Transverse colon (tissue), 4 donors: ENCODE measurements around the gene ANKS1A. TPM values are rescaled to one million over a fixed set of nuclear protein-coding genes. Genes with fewer than 3 reads are reported as not detected.

ENCODE experiments used
- DNase-seq: peaks from one replicate; pipeline ENCODE4 v3.0.0-alpha.2; 2019
- H3K27ac ChIP-seq, 4 donors: fragments of 200-600 bp; sonication (generic); 2 replicates each; pipeline ENCODE4 v1.5.1; 2016 to 2018; ENCODE audit warnings: inconsistent platforms in 4 of 4
- H3K27me3 ChIP-seq: fragments of 200-600 bp; sonication (generic); 2 replicates; pipeline ENCODE4 v1.5.1; 2017; ENCODE audit warnings: inconsistent platforms
- H3K36me3 ChIP-seq, 4 donors: fragments of 200-600 bp; sonication (generic); 2 replicates each; pipeline ENCODE4 v1.5.1; 2017 to 2019; ENCODE audit warnings: inconsistent platforms in 4 of 4
- H3K4me1 ChIP-seq, 4 donors: fragments of 200-600 bp; sonication (generic); 2 replicates each; pipeline ENCODE4 v1.5.1; 2017 to 2020; ENCODE audit warnings: inconsistent platforms in 4 of 4
- H3K4me3 ChIP-seq, 4 donors: fragments of 200-600 bp; sonication (generic); 1 replicate in 1 of 4; 2 replicates in 3 of 4; pipeline versions ENCODE4 v1.5.1 to v1.6.1; 2017 to 2019; ENCODE audit warnings: inconsistent platforms in 4 of 4
- H3K9me3 ChIP-seq, 2 donors: fragments of 200-600 bp; sonication (generic); 2 replicates each; pipeline ENCODE4 v1.5.1; 2017 to 2019; ENCODE audit warnings: inconsistent platforms in 2 of 2
- CTCF ChIP-seq, 5 experiments: fragments of 200-600 bp in 3 of 5; fragments of 450-650 bp in 2 of 5; sonication (generic) in 3 of 5; IDR thresholded peaks; 1 replicate in 2 of 5; 2 replicates in 3 of 5; pipeline ENCODE4 v1.5.1; 2016 to 2017; ENCODE audit warnings: antibody characterized with exemption in 5 of 5, inconsistent platforms in 3 of 5, mild to moderate bottlenecking in 2 of 5, moderate library complexity in 1 of 5
- EP300 ChIP-seq: sonication (generic); formaldehyde crosslinking; IDR thresholded peaks from one replicate; pipeline ENCODE4 v1.6.1; 2017; ENCODE audit warnings: antibody characterized with exemption, low read depth
- POLR2A ChIP-seq: fragments of 450-650 bp; IDR thresholded peaks from one replicate; pipeline ENCODE4 v1.6.1; 2016; ENCODE audit warnings: antibody characterized with exemption, mild to moderate bottlenecking, moderate library complexity
- POLR2AphosphoS5 ChIP-seq, 3 donors: sonication (generic); formaldehyde crosslinking; IDR thresholded peaks; one replicate each; pipeline ENCODE4 v1.6.1; 2016; ENCODE audit warnings: antibody characterized with exemption in 3 of 3
- WGBS, 2 donors: methylation state at CpG; one replicate each; pipeline ENCODE4 v1.1.5; 2018; ENCODE audit warnings: low coverage in 1 of 2; 5-methylcytosine and 5-hydroxymethylcytosine counted together
- in situ Hi-C, 4 donors: fragments of 200-750 bp; cut with MboI; loops; one replicate each; pipeline versions ENCODE4 v1.15.0 to v1.15.1; 2017; ENCODE audit warnings: low sequenced_read_pairs in 3 of 4, low pct_ligation_motif_present in 1 of 4, low pct_unique_long_range_greater_than_20kb in 1 of 4
- intact Hi-C: fragments of 100-400 bp; cut with DNase I; formaldehyde crosslinking; loops from one replicate; pipeline ENCODE4 v1.15.1; 2023; ENCODE audit warnings: low total_unique reads
- total RNA-seq, 4 donors: library from RNA; depleted of rRNA; stranded (reverse); fragments of >200 nt; gene quantifications; one replicate each; pipeline ENCODE4 v1.1.0, GENCODE V29; 2016

The ANKS1A gene
- total RNA-seq, 4 donors from 2014 or later = 37.5 to 44.0 (median 38.9) TPM

DNA sequence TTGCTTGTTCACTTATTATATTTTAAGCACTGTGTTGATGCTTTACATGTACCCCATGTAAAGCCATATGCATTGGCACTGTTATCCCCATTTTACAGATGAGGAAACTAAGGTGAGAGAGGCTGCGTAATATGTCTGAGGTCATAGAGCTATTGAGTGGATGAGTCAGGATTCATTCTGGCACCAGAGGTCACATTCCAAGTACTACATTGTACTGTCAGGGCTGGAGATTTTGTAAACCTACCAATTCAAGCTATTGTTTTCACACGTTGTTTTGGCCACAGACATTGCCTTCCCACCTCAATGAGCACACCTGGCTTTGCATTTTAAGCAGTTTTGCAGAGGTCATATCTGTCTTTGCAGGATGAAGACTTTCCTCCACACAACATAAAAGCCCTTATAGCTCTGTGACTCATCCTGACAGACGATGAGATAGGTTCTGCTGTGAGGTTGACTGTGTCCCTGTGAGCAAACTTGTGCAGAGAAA is 33.2 kb downstream of the ANKS1A start:
- Histone ChIP-seq H3K27ac (no peak overlapping the region), H3K9me3 (no peaks in the 10 kb centered on the region), H3K4me1 (peaks cover 0 to 10% (median 3%) of the 10 kb centered on the region in 4 donors), H3K36me3 (no peaks in the 10 kb centered on the region), H3K27me3 (no peaks in the 10 kb centered on the region), H3K4me3 (no peak overlapping the region)
- DNase-seq = no peak
- in situ Hi-C loops (no loop called here), intact Hi-C loops (no loop called here)
- no peak for TF ChIP-seq CTCF (IDR thresholded peaks at IDR 0.05)
- no peak for TF ChIP-seq POLR2A
- TF ChIP-seq EP300 = no peak
- TF ChIP-seq POLR2AphosphoS5 (IDR thresholded peaks at IDR 0.05) = no peak
- WGBS, 2 donors = 60 to 71% methylated on average over 1 to 3 of the region's 3 CpGs

GRCh38 chr6:34924831-34925625 is 36.0 kb downstream of the ANKS1A start:
- Histone ChIP-seq H3K4me3 (no peak overlapping the region), H3K9me3 (no peaks in the 10 kb centered on the region), H3K4me1 (peaks cover 0 to 10% (median 0%) of the 10 kb centered on the region in 4 donors), H3K36me3 (no peaks in the 10 kb centered on the region), H3K27ac (no peak overlapping the region), H3K27me3 (no peaks in the 10 kb centered on the region)
- DNase-seq = no peak
- no peak for TF ChIP-seq EP300
- TF ChIP-seq CTCF (IDR thresholded peaks at IDR 0.05) = no peak
- no peak for TF ChIP-seq POLR2A
- TF ChIP-seq POLR2AphosphoS5 (IDR thresholded peaks at IDR 0.05) = no peak
- intact Hi-C loops (no loop called here), in situ Hi-C loops (no loop called here)
- 76 to 93% methylated on average over 6 to 9 of the region's 9 CpGs for WGBS, 2 donors

DNA sequence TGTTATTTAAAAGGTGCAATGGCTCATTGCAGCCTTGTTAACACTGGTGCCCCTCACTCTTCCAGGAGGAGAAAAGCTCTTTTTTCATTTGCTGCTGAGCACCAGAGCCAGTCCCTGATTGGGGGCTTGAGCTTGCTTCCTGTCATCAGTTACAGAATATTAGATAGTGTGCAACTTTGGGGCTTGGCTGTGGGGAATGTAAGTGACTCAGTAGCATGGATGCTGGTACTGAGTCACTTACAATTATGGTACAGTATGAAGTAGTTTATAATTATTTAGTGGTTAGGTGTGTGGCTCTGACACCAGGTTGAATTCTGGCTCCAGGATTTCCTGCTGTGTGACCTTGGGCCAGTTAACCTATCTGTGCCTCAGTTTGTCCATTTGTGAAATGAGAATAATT is 37.6 kb downstream of the ANKS1A start:
- no peak for TF ChIP-seq POLR2AphosphoS5 (IDR thresholded peaks at IDR 0.05)
- TF ChIP-seq EP300 = no peak
- TF ChIP-seq CTCF (IDR thresholded peaks at IDR 0.05) = no peak
- no peak for TF ChIP-seq POLR2A
- intact Hi-C loops (no loop called here), in situ Hi-C loops (no loop called here)
- Histone ChIP-seq H3K4me1 (peaks cover 0 to 10% (median 0%) of the 10 kb centered on the region in 4 donors), H3K4me3 (no peak overlapping the region), H3K27me3 (no peaks in the 10 kb centered on the region), H3K36me3 (no peaks in the 10 kb centered on the region), H3K27ac (no peak overlapping the region), H3K9me3 (no peaks in the 10 kb centered on the region)
- DNase-seq = no peak

GRCh38 chr6:34928220-34928619 is 39.2 kb downstream of the ANKS1A start:
- no peaks in the 10 kb centered on the region for H3K27me3 ChIP-seq
- peaks cover 0 to 10% (median 0%) of the 10 kb centered on the region in 4 donors for H3K4me1 ChIP-seq
- no peaks in the 10 kb centered on the region for H3K9me3 ChIP-seq
- WGBS, 2 donors = 94 to 100% methylated on average over 2 to 3 of the region's 3 CpGs
- no peak for DNase-seq
- intact Hi-C loops = no loop called here
- in situ Hi-C loops = no loop called here
- H3K27ac ChIP-seq = no peak overlapping the region
- no peak overlapping the region for H3K4me3 ChIP-seq
- H3K36me3 ChIP-seq = no peaks in the 10 kb centered on the region
- TF ChIP-seq CTCF (IDR thresholded peaks at IDR 0.05) = no peak
- no peak for TF ChIP-seq EP300
- no peak for TF ChIP-seq POLR2A
- no peak for TF ChIP-seq POLR2AphosphoS5 (IDR thresholded peaks at IDR 0.05)
